LNCaP clone FGC (cell line): ENCODE measurements around the gene RASD1.

ENCODE experiments used
- DNase-seq: peaks from one replicate; pipeline ENCODE4 v3.0.0-alpha.2; 2011; ENCODE audit warnings: low read depth
- H3K4me3 ChIP-seq: 2 replicates; pipeline ENCODE4 v1.5.1; 2011; ENCODE audit warnings: mild to moderate bottlenecking, low read depth, low read length, control low read depth
- TF ChIP-seq, protein P1 (sequence below): IDR thresholded peaks from 2 replicates; pipeline ENCODE4 v1.5.1; 2012; ENCODE audit warnings: mild to moderate bottlenecking; ENCODE audit not compliant: control insufficient read depth, insufficient read depth; ENCODE audit errors: extremely low read depth

Gene RASD1

GRCh38 chr17:17509601-17510425 is 13.6 kb upstream of the RASD1 start:
- TF ChIP-seq, protein P1, sequence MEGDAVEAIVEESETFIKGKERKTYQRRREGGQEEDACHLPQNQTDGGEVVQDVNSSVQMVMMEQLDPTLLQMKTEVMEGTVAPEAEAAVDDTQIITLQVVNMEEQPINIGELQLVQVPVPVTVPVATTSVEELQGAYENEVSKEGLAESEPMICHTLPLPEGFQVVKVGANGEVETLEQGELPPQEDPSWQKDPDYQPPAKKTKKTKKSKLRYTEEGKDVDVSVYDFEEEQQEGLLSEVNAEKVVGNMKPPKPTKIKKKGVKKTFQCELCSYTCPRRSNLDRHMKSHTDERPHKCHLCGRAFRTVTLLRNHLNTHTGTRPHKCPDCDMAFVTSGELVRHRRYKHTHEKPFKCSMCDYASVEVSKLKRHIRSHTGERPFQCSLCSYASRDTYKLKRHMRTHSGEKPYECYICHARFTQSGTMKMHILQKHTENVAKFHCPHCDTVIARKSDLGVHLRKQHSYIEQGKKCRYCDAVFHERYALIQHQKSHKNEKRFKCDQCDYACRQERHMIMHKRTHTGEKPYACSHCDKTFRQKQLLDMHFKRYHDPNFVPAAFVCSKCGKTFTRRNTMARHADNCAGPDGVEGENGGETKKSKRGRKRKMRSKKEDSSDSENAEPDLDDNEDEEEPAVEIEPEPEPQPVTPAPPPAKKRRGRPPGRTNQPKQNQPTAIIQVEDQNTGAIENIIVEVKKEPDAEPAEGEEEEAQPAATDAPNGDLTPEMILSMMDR = no peak
- H3K4me3 ChIP-seq = no peak overlapping the region
- DNase-seq = no peak

DNA sequence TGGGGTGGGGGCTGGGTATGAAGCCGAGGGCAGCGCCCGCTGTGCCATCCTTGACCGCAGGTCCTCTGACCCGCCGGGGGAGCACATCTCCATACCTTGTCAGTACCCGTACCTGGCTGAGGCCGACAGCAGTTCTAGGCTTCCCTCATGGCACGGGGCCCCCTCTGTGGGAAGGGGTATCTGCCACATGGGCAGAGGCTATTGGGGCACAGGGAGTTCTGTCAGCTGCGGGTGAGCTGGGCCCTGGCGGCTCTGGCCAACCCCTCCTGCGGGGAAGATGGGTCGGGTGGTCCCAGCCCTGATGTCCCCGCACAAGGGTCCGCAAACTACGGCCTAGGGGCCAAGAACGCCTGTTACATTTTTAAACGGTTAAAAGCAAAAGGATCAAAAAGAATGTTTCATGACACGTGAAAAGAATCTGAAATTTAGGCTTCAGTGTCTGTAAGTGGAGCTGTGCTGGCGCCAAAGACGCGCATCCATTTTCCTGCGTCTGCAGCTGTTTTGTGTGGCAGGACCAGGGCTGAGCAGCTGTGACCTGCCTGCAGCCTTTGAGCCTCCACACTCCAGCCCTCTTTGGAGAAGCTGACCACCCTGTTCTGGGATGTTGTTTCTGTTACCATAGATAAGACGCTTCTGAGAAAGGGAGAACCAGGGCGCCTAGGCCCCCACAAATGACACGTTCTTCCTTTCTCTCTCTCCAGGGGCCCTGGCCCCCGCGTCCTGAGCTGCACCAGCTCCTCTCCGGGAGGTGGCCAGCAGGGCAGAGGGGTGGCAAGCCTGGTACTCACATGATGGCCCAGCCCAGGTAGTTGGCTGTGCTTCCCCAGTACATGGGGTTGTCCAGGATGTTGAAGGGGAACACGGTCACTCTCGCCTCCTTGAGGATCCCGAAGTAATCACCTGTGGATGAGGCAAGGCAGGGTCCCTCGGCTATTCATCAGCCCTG is 12.7 kb upstream of the RASD1 start:
- no peak for DNase-seq
- TF ChIP-seq, protein P1 = no peak
- no peak overlapping the region for H3K4me3 ChIP-seq

DNA sequence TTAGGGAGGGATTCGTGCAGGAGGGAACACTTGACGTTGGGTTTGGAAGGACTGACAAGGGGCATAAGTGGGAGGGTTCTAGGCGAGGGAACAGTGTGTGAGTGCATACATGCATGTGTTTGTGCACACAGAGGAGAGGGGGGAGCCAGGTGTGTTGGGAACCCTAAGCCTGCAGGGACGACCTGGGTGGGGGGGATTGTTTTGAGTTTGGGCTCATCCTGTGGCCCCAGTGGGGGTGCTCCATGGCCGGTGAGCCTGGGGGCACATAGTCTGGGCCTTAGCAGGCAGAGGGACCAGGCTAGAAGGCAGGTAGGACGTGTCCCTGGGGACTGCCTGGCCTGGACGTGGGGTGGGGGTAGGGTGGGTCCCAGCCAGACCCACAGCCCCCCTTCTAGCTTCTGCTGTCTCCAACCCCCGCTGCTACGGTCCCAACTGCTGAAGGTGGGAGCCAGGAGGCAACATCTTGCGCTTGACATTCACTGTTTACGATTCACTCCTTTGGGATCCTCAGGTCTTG is 11.9 kb upstream of the RASD1 start:
- DNase-seq = no peak
- no peak overlapping the region for H3K4me3 ChIP-seq
- TF ChIP-seq, protein P1 = no peak

- DNase-seq = no peak
- H3K4me3 ChIP-seq = no peak overlapping the region
- TF ChIP-seq, protein P1 = no peak
Observed at GRCh38 chr17:17507465-17508011, 11.3 kb upstream of the RASD1 start.

GRCh38 chr17:17506893-17507464 is 10.8 kb upstream of the RASD1 start:
- H3K4me3 ChIP-seq = no peak overlapping the region
- TF ChIP-seq, protein P1 = no peak
- DNase-seq = no peak

DNA sequence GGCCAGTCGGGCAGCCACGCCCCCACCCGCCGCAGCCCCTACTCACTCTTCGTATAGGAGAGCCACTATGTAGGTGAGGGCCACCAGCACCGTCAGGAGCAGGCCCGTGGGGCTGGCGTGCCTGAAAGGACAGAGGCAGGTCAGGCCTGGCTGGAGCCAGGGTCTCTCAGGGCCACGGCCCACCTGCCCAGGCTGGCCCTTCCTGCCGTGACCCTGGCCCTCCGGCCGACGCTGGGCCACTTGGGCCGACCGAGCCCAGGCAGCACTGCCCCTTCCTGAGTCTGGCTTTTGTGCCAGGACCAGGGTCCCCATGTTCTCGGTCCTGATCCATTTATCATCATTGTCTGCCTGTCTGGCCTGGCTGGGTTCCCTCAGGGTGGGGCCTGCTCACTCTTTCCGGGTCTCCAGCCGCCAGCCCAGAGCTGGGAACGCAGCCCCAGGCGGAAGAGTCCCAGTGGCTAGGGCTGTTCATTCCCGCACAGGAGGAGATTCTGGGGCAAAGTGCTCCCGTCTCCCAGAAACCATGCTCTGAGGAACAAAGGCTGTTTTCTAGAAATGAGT is 10.1 kb upstream of the RASD1 start:
- H3K4me3 ChIP-seq = no peak overlapping the region
- TF ChIP-seq, protein P1 = no peak
- DNase-seq = no peak
